Measurements from ENCODE around the gene KIF26A.

The KIF26A gene

GRCh38 chr14:104197449-104198247 is 59.3 kb downstream of the KIF26A start:
- DNase-seq (ENCODE audit: low spot score) = no peak
- TF ChIP-seq, protein P1, sequence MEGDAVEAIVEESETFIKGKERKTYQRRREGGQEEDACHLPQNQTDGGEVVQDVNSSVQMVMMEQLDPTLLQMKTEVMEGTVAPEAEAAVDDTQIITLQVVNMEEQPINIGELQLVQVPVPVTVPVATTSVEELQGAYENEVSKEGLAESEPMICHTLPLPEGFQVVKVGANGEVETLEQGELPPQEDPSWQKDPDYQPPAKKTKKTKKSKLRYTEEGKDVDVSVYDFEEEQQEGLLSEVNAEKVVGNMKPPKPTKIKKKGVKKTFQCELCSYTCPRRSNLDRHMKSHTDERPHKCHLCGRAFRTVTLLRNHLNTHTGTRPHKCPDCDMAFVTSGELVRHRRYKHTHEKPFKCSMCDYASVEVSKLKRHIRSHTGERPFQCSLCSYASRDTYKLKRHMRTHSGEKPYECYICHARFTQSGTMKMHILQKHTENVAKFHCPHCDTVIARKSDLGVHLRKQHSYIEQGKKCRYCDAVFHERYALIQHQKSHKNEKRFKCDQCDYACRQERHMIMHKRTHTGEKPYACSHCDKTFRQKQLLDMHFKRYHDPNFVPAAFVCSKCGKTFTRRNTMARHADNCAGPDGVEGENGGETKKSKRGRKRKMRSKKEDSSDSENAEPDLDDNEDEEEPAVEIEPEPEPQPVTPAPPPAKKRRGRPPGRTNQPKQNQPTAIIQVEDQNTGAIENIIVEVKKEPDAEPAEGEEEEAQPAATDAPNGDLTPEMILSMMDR (IDR thresholded peaks at IDR 0.05; ENCODE audit: extremely low read depth, missing control alignments) = no peak

GRCh38 chr14:104199266-104199895 is 61.0 kb downstream of the KIF26A start:
- TF ChIP-seq, protein P1 (IDR thresholded peaks at IDR 0.05; ENCODE audit: extremely low read depth, missing control alignments) = no peak
- DNase-seq (ENCODE audit: low spot score) = no peak

GRCh38 chr14:104200106-104200505 is 61.7 kb downstream of the KIF26A start:
- DNase-seq (ENCODE audit: low spot score) = no peak
- TF ChIP-seq, protein P1 (IDR thresholded peaks at IDR 0.05; ENCODE audit: extremely low read depth, missing control alignments) = no peak

DNA sequence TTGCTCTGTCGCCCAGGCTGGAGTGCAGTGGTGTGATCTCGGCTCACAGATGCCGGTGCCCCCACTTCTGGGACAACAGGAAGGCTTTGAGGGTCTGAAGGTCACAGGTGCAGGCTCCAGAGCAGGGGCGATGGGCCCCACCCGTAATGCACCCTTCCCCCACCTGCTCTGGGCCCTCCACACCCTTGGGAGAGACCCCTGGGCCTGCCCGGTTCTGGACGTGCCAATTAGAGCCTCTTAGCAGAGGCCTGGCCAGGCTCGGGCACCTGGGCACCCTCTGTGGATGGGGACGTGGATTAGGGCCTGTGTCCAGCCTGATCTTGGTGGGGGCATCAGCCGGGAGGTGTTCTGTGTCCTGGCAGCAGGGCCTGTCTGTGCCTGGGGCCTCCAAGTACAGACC is 62.2 kb downstream of the KIF26A start:
- TF ChIP-seq, protein P1 (IDR thresholded peaks at IDR 0.05; ENCODE audit: extremely low read depth, missing control alignments) = no peak
- DNase-seq (ENCODE audit: low spot score) = no peak

DNA sequence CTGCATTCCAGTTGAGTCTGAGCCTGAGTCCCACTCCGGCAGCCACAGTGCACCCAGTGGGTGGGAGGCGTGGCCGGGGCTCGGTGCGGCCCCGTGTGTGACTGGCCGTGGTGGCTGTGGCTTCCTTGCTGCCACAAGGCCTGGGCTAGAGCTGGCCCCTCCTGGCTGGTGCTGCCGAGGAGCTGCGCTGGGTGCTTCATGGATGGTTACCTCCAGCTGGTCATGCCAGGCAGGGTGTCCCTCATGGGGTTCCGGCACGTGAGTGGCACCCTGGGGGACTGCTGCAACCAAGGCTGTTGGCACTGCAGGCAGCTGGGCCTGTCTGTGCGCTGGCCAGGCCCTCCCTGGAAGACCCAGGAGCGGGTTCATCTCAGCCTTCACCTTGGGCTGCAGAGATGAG is 62.7 kb downstream of the KIF26A start:
- TF ChIP-seq, protein P1 (IDR thresholded peaks at IDR 0.05; ENCODE audit: extremely low read depth, missing control alignments) = no peak
- no peak for DNase-seq (ENCODE audit: low spot score)

- DNase-seq (ENCODE audit: low spot score) = no peak
- TF ChIP-seq, protein P1 (IDR thresholded peaks at IDR 0.05; ENCODE audit: extremely low read depth, missing control alignments) = no peak
These were observed 63.1 kb downstream of the KIF26A start for GRCh38 chr14:104201496-104201895.

DNA sequence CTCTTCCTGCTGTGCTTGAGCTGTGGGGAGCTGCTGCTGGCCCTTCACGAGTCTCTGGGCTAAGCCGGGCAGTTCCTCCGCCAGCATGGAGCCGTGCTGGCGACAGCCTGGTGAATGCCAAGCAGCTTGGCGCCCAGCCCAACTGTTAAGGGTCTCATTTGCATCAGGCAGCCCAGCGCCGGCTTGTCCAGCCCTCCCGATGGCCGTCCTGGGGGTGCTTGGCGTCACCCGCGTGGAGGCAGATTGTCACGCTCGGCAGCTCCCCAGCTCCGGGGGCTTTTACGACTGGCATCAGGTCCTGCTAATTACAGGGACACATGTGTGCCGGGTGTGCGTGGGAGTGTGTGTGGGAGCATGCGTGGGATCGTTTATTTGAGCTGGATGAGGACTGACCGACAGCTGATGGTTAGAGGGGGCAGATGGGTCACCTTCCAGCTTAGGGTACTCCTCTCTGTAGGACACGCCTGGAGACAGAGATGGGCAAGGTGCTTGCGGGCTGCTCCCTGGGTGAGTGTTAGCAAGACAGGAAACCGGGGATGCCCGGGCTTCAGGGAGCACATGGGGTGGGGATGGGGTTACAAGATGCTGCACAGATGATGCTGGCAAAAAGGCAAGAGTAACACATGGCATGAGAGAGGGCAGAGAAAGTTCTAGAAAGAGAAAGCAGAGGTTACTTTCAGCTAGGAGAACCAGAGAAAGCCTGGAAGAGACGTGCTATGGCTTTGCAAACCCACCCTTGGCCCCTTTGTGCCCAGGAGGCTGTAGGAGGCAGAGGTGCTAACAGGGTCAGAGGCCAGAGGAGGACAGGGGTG is 64.1 kb downstream of the KIF26A start:
- no peak for DNase-seq (ENCODE audit: low spot score)
- TF ChIP-seq, protein P1 (IDR thresholded peaks at IDR 0.05; ENCODE audit: extremely low read depth, missing control alignments) = no peak
